A549 (cell line): ENCODE results near the gene DIAPH2. TPM values are rescaled to one million over a fixed set of nuclear protein-coding genes. Genes with fewer than 3 reads are reported as not detected.

ENCODE experiments used
- ATAC-seq, 2 experiments: fragments of 200-7000 bp in 1 of 2; fragments of >200 bp in 1 of 2; cut with Nextera tagmentation in 1 of 2; cut with Tn5 transposase in 1 of 2; 3 replicates each; pipeline versions ENCODE4 v1.8.0 to v1.9.1; 2018 to 2020; ENCODE audit warnings: mild to moderate bottlenecking in 1 of 2, moderate library complexity in 1 of 2
- CTCF ChIA-PET: fragments of 300-600 bp; sonication (Branson Sonifier 250); formaldehyde crosslinking; extraction: SDS; loops from one replicate; lab custom pipeline; 2021; ENCODE audit warnings: antibody characterized with exemption, inconsistent platforms; lab: Yijun Ruan, JAX
- POLR2A ChIA-PET: fragments of 350-600 bp; formaldehyde crosslinking; extraction: SDS; loops from one replicate; lab custom pipeline; 2021; ENCODE audit warnings: antibody characterized with exemption, inconsistent platforms; lab: Yijun Ruan, JAX
- DNase-seq, 2 experiments: peaks; one replicate each; pipeline versions ENCODE4 v3.0.0 to v3.0.0-alpha.2; 2011 to 2016; ENCODE audit warnings: low read depth in 1 of 2, low spot score in 1 of 2
- FAIRE-seq: peaks from 2 replicates; lab custom pipeline; 2011; peaks lifted over from hg19 to GRCh38; lab: Jason Lieb, UNC
- H3K27ac ChIP-seq, 2 experiments: fragments of >200 bp; sonication (Bioruptor Twin); formaldehyde crosslinking; 3 replicates each; pipeline ENCODE4 v1.5.1; 2016 to 2017
- H3K4me1 ChIP-seq: fragments of >200 bp; sonication (Bioruptor Twin); formaldehyde crosslinking; 3 replicates; pipeline ENCODE4 v1.6.1; 2016
- H3K4me2 ChIP-seq: fragments of >200 bp; sonication (Bioruptor Twin); formaldehyde crosslinking; 3 replicates; pipeline ENCODE4 v1.6.1; 2016
- H3K4me3 ChIP-seq: fragments of >200 bp; sonication (Bioruptor Twin); formaldehyde crosslinking; 3 replicates; pipeline ENCODE4 v1.5.1; 2016
- H3K9me3 ChIP-seq: fragments of >200 bp; sonication (Bioruptor Twin); formaldehyde crosslinking; 3 replicates; pipeline ENCODE4 v1.6.1; 2016
- ATOH8 ChIP-seq: fragments of 250-450 bp; sonication (Bioruptor Pico); IDR thresholded peaks from 2 replicates; pipeline ENCODE4 v1.5.0; 2020; ENCODE audit warnings: low read depth, mild to moderate bottlenecking, moderate library complexity
- CBX8 ChIP-seq: fragments of 200-600 bp; sonication (generic); IDR thresholded peaks from 2 replicates; pipeline ENCODE4 v1.6.1; 2016
- CEBPB ChIP-seq, 2 experiments: fragments of >200 bp in 1 of 2; sonication (Bioruptor Twin) in 1 of 2; formaldehyde crosslinking in 1 of 2; IDR thresholded peaks; 2 replicates each; pipeline ENCODE4 v1.6.1; 2012 to 2016
- CHD2 ChIP-seq: fragments of 150-350 bp; IDR thresholded peaks from 2 replicates; pipeline ENCODE4 v1.6.1; 2014; ENCODE audit warnings: low read length; ENCODE audit not compliant: partially characterized antibody
- E2F6 ChIP-seq: IDR thresholded peaks from 2 replicates; pipeline ENCODE4 v1.6.1; 2012; ENCODE audit warnings: low read depth, borderline replicate concordance
- EHF ChIP-seq: fragments of 250-450 bp; sonication (Bioruptor Pico); IDR thresholded peaks from 2 replicates; pipeline ENCODE4 v1.5.0; 2020; ENCODE audit warnings: mild to moderate bottlenecking
- EHMT2 ChIP-seq: fragments of 200-600 bp; sonication (generic); IDR thresholded peaks from 2 replicates; pipeline ENCODE4 v1.6.1; 2016; ENCODE audit warnings: antibody characterized with exemption, low read depth, mild to moderate bottlenecking, moderate library complexity
- FOSB ChIP-seq: fragments of 250-450 bp; sonication (Bioruptor Pico); IDR thresholded peaks from 2 replicates; pipeline ENCODE4 v1.5.0; 2020; ENCODE audit warnings: mild to moderate bottlenecking, moderate library complexity
- HES2 ChIP-seq: fragments of >200 bp; sonication (Bioruptor Twin); formaldehyde crosslinking; IDR thresholded peaks from 2 replicates; pipeline ENCODE4 v1.6.1; 2016
- HMGXB4 ChIP-seq: fragments of 250-450 bp; sonication (Bioruptor Pico); IDR thresholded peaks from 2 replicates; pipeline ENCODE4 v1.5.0; 2021; ENCODE audit warnings: mild to moderate bottlenecking, moderate library complexity, borderline replicate concordance
- HOXA7 ChIP-seq: fragments of 250-450 bp; sonication (Bioruptor Pico); IDR thresholded peaks from 2 replicates; pipeline ENCODE4 v1.5.0; 2020; ENCODE audit warnings: mild to moderate bottlenecking, moderate library complexity
- HOXB13 ChIP-seq: fragments of 250-450 bp; sonication (Bioruptor Pico); IDR thresholded peaks from 2 replicates; pipeline ENCODE4 v1.5.0; 2020; ENCODE audit warnings: low read depth, mild to moderate bottlenecking, moderate library complexity
- HOXB5 ChIP-seq: fragments of 250-450 bp; sonication (Bioruptor Pico); IDR thresholded peaks from 2 replicates; pipeline ENCODE4 v1.5.0; 2020; ENCODE audit warnings: mild to moderate bottlenecking, moderate library complexity
- KDM1A ChIP-seq: fragments of 200-600 bp; sonication (generic); IDR thresholded peaks from 2 replicates; pipeline ENCODE4 v1.6.1; 2016; ENCODE audit warnings: low read depth, mild to moderate bottlenecking
- MAFK ChIP-seq: fragments of 450-650 bp; IDR thresholded peaks from 2 replicates; pipeline ENCODE4 v1.6.1; 2014; ENCODE audit not compliant: partially characterized antibody
- MYC ChIP-seq: IDR thresholded peaks from 2 replicates; pipeline ENCODE4 v1.6.1; 2012; ENCODE audit warnings: mild to moderate bottlenecking, inconsistent platforms, low read length, improper control_type of control experiment, borderline replicate concordance
- NFE2L2 ChIP-seq: fragments of 150-350 bp; conservative IDR thresholded peaks from 2 replicates; pipeline ENCODE4 v1.6.1; 2014; ENCODE audit warnings: low read length
- NPAS2 ChIP-seq: fragments of 250-450 bp; sonication (Bioruptor Pico); IDR thresholded peaks from 2 replicates; pipeline ENCODE4 v1.8.0; 2022; ENCODE audit warnings: mild to moderate bottlenecking, moderate library complexity, borderline replicate concordance
- NR3C1 ChIP-seq: fragments of >200 bp; sonication (Bioruptor Twin); formaldehyde crosslinking; IDR thresholded peaks from 3 replicates; pipeline ENCODE4 v1.6.1; 2017
- PBX3 ChIP-seq: IDR thresholded peaks from 2 replicates; pipeline ENCODE4 v1.6.1; 2012
- POLR2A ChIP-seq: IDR thresholded peaks from 2 replicates; pipeline ENCODE4 v1.6.1; 2012; ENCODE audit warnings: mild to moderate bottlenecking, low read length
- RARB ChIP-seq: fragments of 250-450 bp; sonication (Bioruptor Pico); IDR thresholded peaks from 2 replicates; pipeline ENCODE4 v1.8.0; 2021; ENCODE audit warnings: mild to moderate bottlenecking, moderate library complexity
- REST ChIP-seq: fragments of 200-600 bp; sonication (generic); IDR thresholded peaks from 2 replicates; pipeline ENCODE4 v1.6.1; 2016; ENCODE audit warnings: antibody characterized with exemption, mild to moderate bottlenecking, moderate library complexity
- RFX5 ChIP-seq: fragments of 450-650 bp; IDR thresholded peaks from 2 replicates; pipeline ENCODE4 v1.7.1; 2014; ENCODE audit warnings: antibody characterized with exemption, mild to moderate bottlenecking, moderate library complexity
- TFCP2L1 ChIP-seq: fragments of 250-450 bp; sonication (Bioruptor Pico); IDR thresholded peaks from 2 replicates; pipeline ENCODE4 v1.5.0; 2021; ENCODE audit warnings: mild to moderate bottlenecking
- TP53 ChIP-seq: fragments of 250-450 bp; sonication (Bioruptor Pico); IDR thresholded peaks from 2 replicates; pipeline ENCODE4 v1.5.0; 2021; ENCODE audit warnings: mild to moderate bottlenecking, moderate library complexity
- ZC3H11A ChIP-seq: fragments of 450-650 bp; IDR thresholded peaks from 2 replicates; pipeline ENCODE4 v1.6.1; 2014; ENCODE audit warnings: antibody characterized with exemption, mild to moderate bottlenecking
- ZFP36 ChIP-seq: fragments of 450-650 bp; IDR thresholded peaks from 2 replicates; pipeline ENCODE4 v1.6.1; 2014; ENCODE audit warnings: borderline replicate concordance; ENCODE audit not compliant: partially characterized antibody
- WGBS: methylation state at CpG from one replicate; pipeline ENCODE4 v1.1.6; 2017; ENCODE audit errors: missing lambda C conversion rate; 5-methylcytosine and 5-hydroxymethylcytosine counted together
- polyA plus RNA-seq, 4 experiments: library from polyadenylated mRNA; depleted of rRNA in 3 of 4; stranded (reverse); fragments of >200 nt; fragmentation: RNase III in 1 of 4; extraction: RNeasy Plus Mini Kit Qiagen cat#74134 plus additional on column Dnase treatment in 1 of 4; gene quantifications; 2 replicates in 3 of 4; 3 replicates in 1 of 4; pipeline ENCODE4 v1.2.3, GENCODE V29; 2011 to 2017
- TF ChIP-seq, protein P1 (sequence below): fragments of 150-350 bp; IDR thresholded peaks from 2 replicates; pipeline ENCODE4 v1.6.1; 2014; ENCODE audit warnings: low read depth, mild to moderate bottlenecking, low read length
- TF ChIP-seq, protein P2 (sequence below): fragments of 450-650 bp; IDR thresholded peaks from 2 replicates; pipeline ENCODE4 v1.6.1; 2014; ENCODE audit warnings: antibody characterized with exemption

DIAPH2 gene
- polyA plus RNA-seq, 2 of the 4 experiments (the other 2 are of a cell fraction), result 3.7 to 10.0 TPM

GRCh38 chrX:97009391-97009790 lies 324.7 kb downstream of the DIAPH2 start:
- no peak overlapping the region for H3K27ac ChIP-seq
- no peak for FAIRE-seq
- TF ChIP-seq HMGXB4 (CRISPR knock-in tag), result no peak
- no peak for TF ChIP-seq HES2
- TF ChIP-seq CEBPB (IDR thresholded peaks at IDR 0.05), result no peak
- no peak for TF ChIP-seq HOXB5 (CRISPR knock-in tag)
- no peak for TF ChIP-seq RARB (CRISPR knock-in tag)
- no peak for TF ChIP-seq ATOH8
- no peak for TF ChIP-seq POLR2A
- no peak for TF ChIP-seq TP53 (CRISPR knock-in tag)
- no peak for TF ChIP-seq E2F6
- no peak for TF ChIP-seq FOSB (CRISPR knock-in tag)
- no peak for TF ChIP-seq CBX8
- TF ChIP-seq KDM1A, result no peak
- TF ChIP-seq NPAS2, result no peak
- no peak for TF ChIP-seq NFE2L2
- no peak for TF ChIP-seq MYC
- TF ChIP-seq, protein P1, sequence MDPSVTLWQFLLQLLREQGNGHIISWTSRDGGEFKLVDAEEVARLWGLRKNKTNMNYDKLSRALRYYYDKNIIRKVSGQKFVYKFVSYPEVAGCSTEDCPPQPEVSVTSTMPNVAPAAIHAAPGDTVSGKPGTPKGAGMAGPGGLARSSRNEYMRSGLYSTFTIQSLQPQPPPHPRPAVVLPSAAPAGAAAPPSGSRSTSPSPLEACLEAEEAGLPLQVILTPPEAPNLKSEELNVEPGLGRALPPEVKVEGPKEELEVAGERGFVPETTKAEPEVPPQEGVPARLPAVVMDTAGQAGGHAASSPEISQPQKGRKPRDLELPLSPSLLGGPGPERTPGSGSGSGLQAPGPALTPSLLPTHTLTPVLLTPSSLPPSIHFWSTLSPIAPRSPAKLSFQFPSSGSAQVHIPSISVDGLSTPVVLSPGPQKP, result no peak
- no peak for TF ChIP-seq EHF (CRISPR knock-in tag)
- TF ChIP-seq CHD2, result no peak
- TF ChIP-seq HOXB13 (CRISPR knock-in tag), result no peak
- TF ChIP-seq MAFK, result no peak
- TF ChIP-seq, all 56 proteins: peak for 0
- no peak for DNase-seq
- H3K4me3 ChIP-seq, result no peak overlapping the region
- ChIA-PET CTCF (no interaction called here), POLR2A (no interaction called here)
- H3K9me3 ChIP-seq, result no peaks in the 10 kb centered on the region
- no peak overlapping the region for H3K4me2 ChIP-seq
- no peak for ATAC-seq
- H3K4me1 ChIP-seq, result no peaks in the 10 kb centered on the region

DNA sequence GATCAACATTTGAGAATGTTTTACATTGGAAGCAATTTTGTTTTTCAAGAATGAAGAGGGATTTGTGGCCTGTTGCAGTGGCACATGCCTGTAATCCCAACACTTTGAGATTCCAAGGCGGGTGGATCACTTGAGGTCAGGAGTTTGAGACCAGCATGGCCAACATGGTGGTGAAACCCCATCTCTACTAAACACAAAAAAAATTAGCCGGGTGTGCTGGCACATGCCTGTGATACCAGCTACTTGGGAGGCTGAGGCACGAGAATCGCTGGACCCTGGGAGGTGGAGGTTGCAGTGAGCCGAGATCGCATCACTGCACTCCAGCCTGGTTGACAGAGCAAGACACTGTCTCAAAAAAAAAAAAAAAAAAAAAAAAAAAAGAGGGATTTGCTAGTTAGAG lies 326.9 kb downstream of the DIAPH2 start:
- Histone ChIP-seq H3K4me3 (no peak overlapping the region), H3K4me1 (no peaks in the 10 kb centered on the region), H3K27ac (no peak overlapping the region), H3K4me2 (no peak overlapping the region), H3K9me3 (no peaks in the 10 kb centered on the region)
- ATAC-seq (no peak), FAIRE-seq (no peak), DNase-seq (no peak)
- CTCF ChIA-PET, result no interaction called here
- POLR2A ChIA-PET, result no interaction called here
- 94% methylated on average over 5 of the region's 6 CpGs for WGBS
- TF ChIP-seq HOXB5 (CRISPR knock-in tag) (no peak), EHMT2 (no peak), REST (no peak), PBX3 (no peak), FOSB (CRISPR knock-in tag) (no peak), RFX5 (no peak), HOXA7 (CRISPR knock-in tag) (no peak), RARB (CRISPR knock-in tag) (no peak), ZFP36 (no peak), ZC3H11A (no peak), TFCP2L1 (CRISPR knock-in tag) (no peak), NR3C1 (no peak), MYC (no peak), HES2 (no peak)
- TF ChIP-seq, protein P2, sequence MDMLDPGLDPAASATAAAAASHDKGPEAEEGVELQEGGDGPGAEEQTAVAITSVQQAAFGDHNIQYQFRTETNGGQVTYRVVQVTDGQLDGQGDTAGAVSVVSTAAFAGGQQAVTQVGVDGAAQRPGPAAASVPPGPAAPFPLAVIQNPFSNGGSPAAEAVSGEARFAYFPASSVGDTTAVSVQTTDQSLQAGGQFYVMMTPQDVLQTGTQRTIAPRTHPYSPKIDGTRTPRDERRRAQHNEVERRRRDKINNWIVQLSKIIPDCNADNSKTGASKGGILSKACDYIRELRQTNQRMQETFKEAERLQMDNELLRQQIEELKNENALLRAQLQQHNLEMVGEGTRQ, result no peak
